AG04449 (cell line): ENCODE results near the gene CTDNEP1.

Experiments
- CTCF ChIA-PET: fragments of 350-600 bp; formaldehyde crosslinking; extraction: SDS; loops from one replicate; lab custom pipeline; 2021; ENCODE audit warnings: antibody characterized with exemption; lab: Yijun Ruan, JAX
- POLR2A ChIA-PET: fragments of 400-600, 350-600 bp; formaldehyde crosslinking; extraction: SDS; loops from one replicate; lab custom pipeline; 2020; ENCODE audit warnings: antibody characterized with exemption, inconsistent platforms; lab: Yijun Ruan, JAX
- DNase-seq: peaks from one replicate; pipeline ENCODE4 v3.0.0-alpha.2; 2010; ENCODE audit warnings: low read depth, low spot score
- H3K4me3 ChIP-seq: 2 replicates; pipeline ENCODE4 v1.5.1; 2011; ENCODE audit warnings: low read depth, mild to moderate bottlenecking, control low read depth, low read length
- TF ChIP-seq, protein P1 (sequence below): IDR thresholded peaks from one replicate; pipeline ENCODE4 v1.5.1; 2011; ENCODE audit warnings: mild to moderate bottlenecking, moderate library complexity, low read length, control low read depth, inconsistent platforms; ENCODE audit not compliant: insufficient read depth; ENCODE audit errors: missing control alignments

The CTDNEP1 gene

GRCh38 chr17:7224110-7224509, 27.4 kb downstream of the CTDNEP1 start:
- TF ChIP-seq, protein P1, sequence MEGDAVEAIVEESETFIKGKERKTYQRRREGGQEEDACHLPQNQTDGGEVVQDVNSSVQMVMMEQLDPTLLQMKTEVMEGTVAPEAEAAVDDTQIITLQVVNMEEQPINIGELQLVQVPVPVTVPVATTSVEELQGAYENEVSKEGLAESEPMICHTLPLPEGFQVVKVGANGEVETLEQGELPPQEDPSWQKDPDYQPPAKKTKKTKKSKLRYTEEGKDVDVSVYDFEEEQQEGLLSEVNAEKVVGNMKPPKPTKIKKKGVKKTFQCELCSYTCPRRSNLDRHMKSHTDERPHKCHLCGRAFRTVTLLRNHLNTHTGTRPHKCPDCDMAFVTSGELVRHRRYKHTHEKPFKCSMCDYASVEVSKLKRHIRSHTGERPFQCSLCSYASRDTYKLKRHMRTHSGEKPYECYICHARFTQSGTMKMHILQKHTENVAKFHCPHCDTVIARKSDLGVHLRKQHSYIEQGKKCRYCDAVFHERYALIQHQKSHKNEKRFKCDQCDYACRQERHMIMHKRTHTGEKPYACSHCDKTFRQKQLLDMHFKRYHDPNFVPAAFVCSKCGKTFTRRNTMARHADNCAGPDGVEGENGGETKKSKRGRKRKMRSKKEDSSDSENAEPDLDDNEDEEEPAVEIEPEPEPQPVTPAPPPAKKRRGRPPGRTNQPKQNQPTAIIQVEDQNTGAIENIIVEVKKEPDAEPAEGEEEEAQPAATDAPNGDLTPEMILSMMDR: no peak
- H3K4me3 ChIP-seq: no peak overlapping the region
- POLR2A ChIA-PET: interaction anchor here (6.6 kb wide), 1 partner anchor 9 kb away, joined by 82 read pairs; the partner anchor contains the start of gene DVL2

GRCh38 chr17:7223375-7223774, 28.2 kb downstream of the CTDNEP1 start:
- no peak for DNase-seq
- CTCF ChIA-PET: no interaction called here
- no peak overlapping the region for H3K4me3 ChIP-seq
- TF ChIP-seq, protein P1: no peak
- POLR2A ChIA-PET: interaction anchor here (0.6 to 6.6 kb wide), 2 partner anchors 10 to 43 kb away, joined by 3 to 82 read pairs; partner anchors contain the start of gene DVL2

More at GRCh38 chr17:7224110-7224509, 27.4 kb downstream of the CTDNEP1 start:
- DNase-seq: no peak
- CTCF ChIA-PET: interaction anchor here (0.8 to 1.9 kb wide), 3 partner anchors 8 to 18 kb away, joined by 3 to 4 read pairs (median 4); partner anchors contain the start of gene GABARAP

GRCh38 chr17:7222972-7223292, 28.6 kb downstream of the CTDNEP1 start:
- no peak for DNase-seq
- POLR2A ChIA-PET: interaction anchor here (0.6 to 6.6 kb wide), 2 partner anchors 10 to 43 kb away, joined by 3 to 82 read pairs; partner anchors contain the start of gene DVL2
- no peak overlapping the region for H3K4me3 ChIP-seq
- CTCF ChIA-PET: interaction anchor here (1.4 to 4.6 kb wide), 2 partner anchors 74 to 177 kb away, joined by 6 to 37 read pairs; no protein-coding TSS in a partner anchor
- TF ChIP-seq, protein P1: no peak

DNA sequence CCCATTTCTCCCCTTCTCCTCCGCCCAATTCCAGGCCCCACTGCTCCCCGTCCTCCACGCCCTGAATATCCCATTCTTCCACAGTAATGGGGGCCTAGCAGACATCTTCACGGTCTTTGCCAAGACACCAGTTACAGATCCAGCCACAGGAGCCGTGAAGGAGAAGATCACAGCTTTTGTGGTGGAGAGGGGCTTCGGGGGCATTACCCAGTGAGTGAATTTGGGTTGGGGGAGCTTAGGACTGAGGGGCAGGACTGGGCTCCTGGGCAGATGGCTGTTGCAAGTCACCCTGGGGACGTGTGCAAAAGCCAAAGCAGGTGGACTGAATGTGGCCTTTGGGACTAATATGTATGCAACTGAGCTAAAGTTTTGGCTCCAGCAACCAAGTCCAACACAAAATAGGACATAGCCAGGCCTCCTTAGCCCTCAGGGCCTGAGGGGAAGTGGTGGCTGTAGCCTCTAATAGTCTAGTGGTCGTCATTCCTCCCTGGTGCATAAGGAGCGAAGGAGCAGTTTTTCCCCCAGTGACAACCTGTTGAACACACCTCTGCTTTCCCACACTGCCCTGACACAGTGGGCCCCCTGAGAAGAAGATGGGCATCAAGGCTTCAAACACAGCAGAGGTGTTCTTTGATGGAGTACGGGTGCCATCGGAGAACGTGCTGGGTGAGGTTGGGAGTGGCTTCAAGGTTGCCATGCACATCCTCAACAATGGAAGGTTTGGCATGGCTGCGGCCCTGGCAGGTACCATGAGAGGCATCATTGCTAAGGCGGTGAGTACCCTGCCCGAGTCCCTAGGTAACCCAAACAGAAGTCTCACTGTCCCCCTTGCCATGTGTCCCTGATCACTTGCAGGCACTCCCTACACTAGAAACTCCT, 29.2 kb downstream of the CTDNEP1 start:
- ChIA-PET POLR2A (interaction anchor here (1.2 to 6.6 kb wide), 2 partner anchors 11 to 17 kb away, joined by 4 to 82 read pairs; partner anchors contain the start of genes DVL2 and PHF23), CTCF (interaction anchor here (1.1 to 4.6 kb wide), 4 partner anchors 8 to 177 kb away, joined by 4 to 37 read pairs (median 5); no protein-coding TSS in a partner anchor)
- no peak overlapping the region for H3K4me3 ChIP-seq
- TF ChIP-seq, protein P1: no peak
- DNase-seq: no peak

DNA sequence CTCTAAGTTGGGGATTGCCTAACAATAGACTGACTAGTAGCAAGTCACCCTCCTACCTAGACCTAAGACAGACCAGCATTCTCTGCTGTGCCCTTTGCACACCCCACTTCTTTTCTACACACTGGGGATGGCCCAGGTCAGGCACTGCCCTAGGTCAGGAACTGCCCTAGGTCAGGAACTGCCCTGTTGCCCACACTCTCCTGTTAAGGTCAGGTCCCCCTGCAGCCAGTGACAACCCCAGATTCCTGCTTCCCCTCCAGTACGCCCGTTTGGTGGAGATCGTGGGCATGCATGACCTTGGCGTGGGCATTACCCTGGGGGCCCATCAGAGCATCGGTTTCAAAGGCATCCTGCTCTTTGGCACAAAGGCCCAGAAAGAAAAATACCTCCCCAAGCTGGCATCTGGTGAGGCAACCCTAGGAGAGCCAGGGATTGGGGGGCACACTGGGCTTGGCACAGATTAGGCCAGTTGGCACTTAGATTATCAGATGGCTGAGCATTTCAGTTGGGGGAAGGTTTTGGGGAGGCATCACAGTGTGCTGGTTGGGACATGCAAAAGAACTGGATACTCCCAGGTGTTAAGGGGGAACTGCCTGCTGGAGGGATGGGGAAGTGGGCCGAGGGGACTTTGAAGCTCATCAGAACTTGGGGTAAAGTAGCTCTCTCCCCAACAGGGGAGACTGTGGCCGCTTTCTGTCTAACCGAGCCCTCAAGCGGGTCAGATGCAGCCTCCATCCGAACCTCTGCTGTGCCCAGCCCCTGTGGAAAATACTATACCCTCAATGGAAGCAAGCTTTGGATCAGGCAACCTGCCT, 30.0 kb downstream of the CTDNEP1 start:
- TF ChIP-seq, protein P1: no peak
- ChIA-PET POLR2A (interaction anchor here (1.2 to 6.6 kb wide), 6 partner anchors 11 to 176 kb away, joined by 3 to 82 read pairs (median 8); partner anchors contain the start of genes DVL2, GABARAP and PHF23), CTCF (interaction anchor here (1.0 to 4.6 kb wide), 10 partner anchors 9 to 176 kb away, joined by 3 to 37 read pairs (median 5); no protein-coding TSS in a partner anchor)
- DNase-seq: no peak
- peak overlapping the region; percentile 83 for H3K4me3 ChIP-seq
